ENCODE data around the gene PAN2. TPM values are rescaled to one million over a fixed set of nuclear protein-coding genes. Genes with fewer than 3 reads are reported as not detected.
"Not testable (repeated sequence)": the region's sequence is repeated elsewhere in the genome, so short reads cannot be mapped to it uniquely, and the experiment has no call there.

Gene PAN2
- total and polyA plus RNA-seq, 4 donors = 22.4 to 68.2 (median 52.2) TPM

- no peak overlapping the region for H3K4me3 ChIP-seq
- H3K27me3 ChIP-seq (ENCODE audit: control insufficient read depth in 3 of 3, insufficient read depth in 3 of 3, low read length in 2 of 3) = no peaks in the 10 kb centered on the region
- peaks cover 0 to 14% (median 8%) of the 10 kb centered on the region in 5 donors for H3K4me1 ChIP-seq (ENCODE audit: control insufficient read depth in 5 of 5, insufficient read depth in 5 of 5, low read length in 5 of 5)
- 90 to 95% methylated on average over 7 of the region's 7 CpGs for WGBS, 2 donors
- no peak overlapping the region for H3K27ac ChIP-seq (ENCODE audit: low read depth in 1 of 2, low read length in 1 of 2)
- TF ChIP-seq, protein P1, sequence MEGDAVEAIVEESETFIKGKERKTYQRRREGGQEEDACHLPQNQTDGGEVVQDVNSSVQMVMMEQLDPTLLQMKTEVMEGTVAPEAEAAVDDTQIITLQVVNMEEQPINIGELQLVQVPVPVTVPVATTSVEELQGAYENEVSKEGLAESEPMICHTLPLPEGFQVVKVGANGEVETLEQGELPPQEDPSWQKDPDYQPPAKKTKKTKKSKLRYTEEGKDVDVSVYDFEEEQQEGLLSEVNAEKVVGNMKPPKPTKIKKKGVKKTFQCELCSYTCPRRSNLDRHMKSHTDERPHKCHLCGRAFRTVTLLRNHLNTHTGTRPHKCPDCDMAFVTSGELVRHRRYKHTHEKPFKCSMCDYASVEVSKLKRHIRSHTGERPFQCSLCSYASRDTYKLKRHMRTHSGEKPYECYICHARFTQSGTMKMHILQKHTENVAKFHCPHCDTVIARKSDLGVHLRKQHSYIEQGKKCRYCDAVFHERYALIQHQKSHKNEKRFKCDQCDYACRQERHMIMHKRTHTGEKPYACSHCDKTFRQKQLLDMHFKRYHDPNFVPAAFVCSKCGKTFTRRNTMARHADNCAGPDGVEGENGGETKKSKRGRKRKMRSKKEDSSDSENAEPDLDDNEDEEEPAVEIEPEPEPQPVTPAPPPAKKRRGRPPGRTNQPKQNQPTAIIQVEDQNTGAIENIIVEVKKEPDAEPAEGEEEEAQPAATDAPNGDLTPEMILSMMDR (IDR thresholded peaks at IDR 0.05; ENCODE audit: control extremely low read depth, extremely low read depth) = no peak
- no peaks in the 10 kb centered on the region for H3K9me3 ChIP-seq (ENCODE audit: control insufficient read depth in 4 of 4, insufficient read depth in 3 of 4, low read length in 3 of 4)
- DNase-seq (no peak), ATAC-seq (ENCODE audit: insufficient read depth, low FRiP score) (no peak)
- H3K9ac ChIP-seq (ENCODE audit: insufficient read depth in 1 of 2, low read length in 2 of 2) = no peak overlapping the region
- peaks cover 3 to 17% (median 11%) of the 10 kb centered on the region in 4 donors for H3K36me3 ChIP-seq (ENCODE audit: control insufficient read depth in 4 of 4, insufficient read depth in 4 of 4, low read length in 4 of 4)
Observed at GRCh38 chr12:56330936-56331490, 2.8 kb downstream of the PAN2 start.

GRCh38 chr12:56326533-56326932 lies 7.3 kb downstream of the PAN2 start:
- no peak overlapping the region for H3K4me3 ChIP-seq
- H3K9ac ChIP-seq (ENCODE audit: insufficient read depth in 1 of 2, low read length in 2 of 2) = no peak overlapping the region
- WGBS, 2 donors = 89 to 94% methylated on average over 6 of the region's 6 CpGs
- H3K9me3 ChIP-seq (ENCODE audit: control insufficient read depth in 4 of 4, insufficient read depth in 3 of 4, low read length in 3 of 4) = no peaks in the 10 kb centered on the region
- H3K36me3 ChIP-seq (ENCODE audit: control insufficient read depth in 4 of 4, insufficient read depth in 4 of 4, low read length in 4 of 4) = peaks cover 22 to 50% (median 46%) of the 10 kb centered on the region in 4 donors
- H3K4me1 ChIP-seq (ENCODE audit: control insufficient read depth in 5 of 5, insufficient read depth in 5 of 5, low read length in 5 of 5) = no peaks in the 10 kb centered on the region
- ATAC-seq (ENCODE audit: insufficient read depth, low FRiP score) (no peak), DNase-seq (no peak)
- H3K27me3 ChIP-seq (ENCODE audit: control insufficient read depth in 3 of 3, insufficient read depth in 3 of 3, low read length in 2 of 3) = no peaks in the 10 kb centered on the region
- H3K27ac ChIP-seq (ENCODE audit: low read depth in 1 of 2, low read length in 1 of 2) = no peak overlapping the region
- TF ChIP-seq, protein P1 (IDR thresholded peaks at IDR 0.05; ENCODE audit: control extremely low read depth, extremely low read depth) = no peak

DNA sequence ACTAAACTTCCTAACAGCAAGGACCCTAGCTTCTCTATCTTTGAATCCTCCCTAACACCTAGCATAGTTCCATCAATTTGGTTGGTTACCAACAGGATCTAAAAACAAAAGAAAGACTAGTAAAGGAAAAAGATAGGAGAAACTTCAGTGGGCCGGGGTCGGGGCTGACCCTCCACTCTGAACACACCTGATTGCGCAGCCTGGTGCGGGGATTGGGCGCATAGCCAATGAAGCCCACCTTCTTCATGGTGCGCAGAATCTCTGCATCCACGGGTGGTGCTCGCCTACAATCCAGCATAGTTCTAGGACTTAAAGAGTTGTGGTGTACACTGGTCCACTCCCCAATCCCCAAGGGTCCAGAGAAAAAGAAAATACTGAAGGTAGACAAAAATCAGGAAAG lies 7.7 kb downstream of the PAN2 start:
- WGBS, 2 donors = 95 to 98% methylated on average over 8 of the region's 8 CpGs
- DNase-seq (no peak), ATAC-seq (ENCODE audit: insufficient read depth, low FRiP score) (no peak)
- no peaks in the 10 kb centered on the region for H3K27me3 ChIP-seq (ENCODE audit: control insufficient read depth in 3 of 3, insufficient read depth in 3 of 3, low read length in 2 of 3)
- no peak overlapping the region for H3K9ac ChIP-seq (ENCODE audit: insufficient read depth in 1 of 2, low read length in 2 of 2)
- H3K36me3 ChIP-seq (ENCODE audit: control insufficient read depth in 4 of 4, insufficient read depth in 4 of 4, low read length in 4 of 4) = peaks cover 22 to 50% (median 46%) of the 10 kb centered on the region in 4 donors
- no peaks in the 10 kb centered on the region for H3K4me1 ChIP-seq (ENCODE audit: control insufficient read depth in 5 of 5, insufficient read depth in 5 of 5, low read length in 5 of 5)
- H3K27ac ChIP-seq (ENCODE audit: low read depth in 1 of 2, low read length in 1 of 2) = no peak overlapping the region
- no peak overlapping the region for H3K4me3 ChIP-seq
- TF ChIP-seq, protein P1 (IDR thresholded peaks at IDR 0.05; ENCODE audit: control extremely low read depth, extremely low read depth) = no peak
- no peaks in the 10 kb centered on the region for H3K9me3 ChIP-seq (ENCODE audit: control insufficient read depth in 4 of 4, insufficient read depth in 3 of 4, low read length in 3 of 4)

DNA sequence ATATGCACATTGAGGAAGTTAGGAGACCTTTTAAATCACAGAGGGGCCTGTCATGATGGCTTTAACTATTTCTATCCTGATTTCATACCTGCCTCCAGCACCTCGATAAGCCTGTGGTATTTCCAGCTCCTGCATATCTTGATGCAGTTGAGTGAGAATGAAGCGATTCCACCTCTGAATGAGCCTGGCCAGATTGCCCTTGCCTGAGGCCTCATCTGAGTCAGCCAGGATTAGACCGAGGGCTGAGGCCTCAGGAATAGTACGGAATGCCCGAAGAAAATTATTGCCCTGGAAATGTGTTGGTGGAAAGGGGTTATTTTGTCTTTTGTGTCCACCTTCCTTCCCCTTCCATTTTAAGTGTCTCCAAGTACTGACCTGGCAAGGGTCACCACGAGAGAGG lies 9.6 kb downstream of the PAN2 start:
- H3K9me3 ChIP-seq (ENCODE audit: control insufficient read depth in 4 of 4, insufficient read depth in 3 of 4, low read length in 3 of 4) = no peaks in the 10 kb centered on the region
- TF ChIP-seq, protein P1 (IDR thresholded peaks at IDR 0.05; ENCODE audit: control extremely low read depth, extremely low read depth) = no peak
- H3K4me3 ChIP-seq = no peak overlapping the region
- H3K27me3 ChIP-seq (ENCODE audit: control insufficient read depth in 3 of 3, insufficient read depth in 3 of 3, low read length in 2 of 3) = no peaks in the 10 kb centered on the region
- H3K36me3 ChIP-seq (ENCODE audit: control insufficient read depth in 4 of 4, insufficient read depth in 4 of 4, low read length in 4 of 4) = peaks cover 22 to 58% (median 47%) of the 10 kb centered on the region in 4 donors
- no peaks in the 10 kb centered on the region for H3K4me1 ChIP-seq (ENCODE audit: control insufficient read depth in 5 of 5, insufficient read depth in 5 of 5, low read length in 5 of 5)
- no peak overlapping the region for H3K27ac ChIP-seq (ENCODE audit: low read depth in 1 of 2, low read length in 1 of 2)
- DNase-seq = no peak
- WGBS, 2 donors = 95% methylated on average over 6 of the region's 6 CpGs
- H3K9ac ChIP-seq (ENCODE audit: insufficient read depth in 1 of 2, low read length in 2 of 2) = no peak overlapping the region
- ATAC-seq (ENCODE audit: insufficient read depth, low FRiP score) = no peak

GRCh38 chr12:56321610-56322009 lies 12.2 kb downstream of the PAN2 start:
- H3K4me1 ChIP-seq (ENCODE audit: control insufficient read depth in 5 of 5, insufficient read depth in 5 of 5, low read length in 5 of 5); H3K9ac ChIP-seq (ENCODE audit: insufficient read depth in 1 of 2, low read length in 2 of 2); DNase-seq; H3K27me3 ChIP-seq (ENCODE audit: control insufficient read depth in 3 of 3, insufficient read depth in 3 of 3, low read length in 2 of 3); H3K4me3 ChIP-seq; ATAC-seq (ENCODE audit: insufficient read depth, low FRiP score); H3K9me3 ChIP-seq (ENCODE audit: control insufficient read depth in 4 of 4, insufficient read depth in 3 of 4, low read length in 3 of 4); H3K27ac ChIP-seq (ENCODE audit: low read depth in 1 of 2, low read length in 1 of 2): not testable (repeated sequence)
- WGBS, 2 donors = 95% methylated on average over 7 to 8 of the region's 8 CpGs
- H3K36me3 ChIP-seq (ENCODE audit: control insufficient read depth in 4 of 4, insufficient read depth in 4 of 4, low read length in 4 of 4) = peaks cover 15 to 57% (median 39%) of the 10 kb centered on the region in 4 donors
